Skin epidermis (tissue), 12 donors: ENCODE measurements around the gene GPR25.

Experiments
- H3K27ac ChIP-seq, 21 experiments: fragments of 200-600 bp; sonication (generic) in 11 of 21; one replicate each; pipeline ENCODE4 v1.5.0; 2020; ENCODE audit warnings: mild to moderate bottlenecking in 3 of 21, inconsistent platforms in 2 of 21, moderate library complexity in 2 of 21
- H3K4me3 ChIP-seq, 7 experiments: fragments of 200-600 bp; sonication (generic) in 2 of 7; one replicate each; pipeline ENCODE4 v1.5.0; 2020; ENCODE audit warnings: inconsistent platforms in 2 of 7, mild to moderate bottlenecking in 2 of 7, moderate library complexity in 1 of 7

The GPR25 gene

GRCh38 chr1:200869753-200870391, 2.9 kb upstream of the GPR25 start:
- peak overlapping the region in 4 of 21 experiments; percentile 2 to 51 (median 32) for H3K27ac ChIP-seq
- no peak overlapping the region for H3K4me3 ChIP-seq

GRCh38 chr1:200873116-200873670, 412 bp downstream of the GPR25 start:
- peak overlapping the region in 1 of 21 experiments; percentile 23 for H3K27ac ChIP-seq
- H3K4me3 ChIP-seq: peak overlapping the region in 2 of 7 experiments; percentile 10 to 21

GRCh38 chr1:200873671-200874397, 1.1 kb downstream of the GPR25 start:
- H3K27ac ChIP-seq: no peak overlapping the region
- peak overlapping the region in 1 of 7 experiments; percentile 21 for H3K4me3 ChIP-seq

- H3K4me3 ChIP-seq: no peak overlapping the region
These were observed 1.9 kb downstream of the GPR25 start for GRCh38 chr1:200874694-200875093.

GRCh38 chr1:200875416-200875815, 2.6 kb downstream of the GPR25 start:
- H3K4me3 ChIP-seq: no peak overlapping the region
- H3K27ac ChIP-seq: no peak overlapping the region

More at GRCh38 chr1:200874694-200875093, 1.9 kb downstream of the GPR25 start:
- no peak overlapping the region for H3K27ac ChIP-seq

- Histone ChIP-seq H3K27ac (no peak overlapping the region), H3K4me3 (no peak overlapping the region)
These were observed 4.2 kb downstream of the GPR25 start for GRCh38 chr1:200877010-200877409.

GRCh38 chr1:200877839-200878551, 5.2 kb downstream of the GPR25 start:
- no peak overlapping the region for H3K4me3 ChIP-seq
- no peak overlapping the region for H3K27ac ChIP-seq

GRCh38 chr1:200880212-200880611, 7.4 kb downstream of the GPR25 start:
- H3K4me3 ChIP-seq: no peak overlapping the region

GRCh38 chr1:200883118-200883517, 10.3 kb downstream of the GPR25 start:
- Histone ChIP-seq H3K27ac (no peak overlapping the region), H3K4me3 (no peak overlapping the region)

More at GRCh38 chr1:200880212-200880611, 7.4 kb downstream of the GPR25 start:
- no peak overlapping the region for H3K27ac ChIP-seq

- no peak overlapping the region for H3K4me3 ChIP-seq
- no peak overlapping the region for H3K27ac ChIP-seq
These were observed 13.0 kb downstream of the GPR25 start for GRCh38 chr1:200885623-200886402.

GRCh38 chr1:200886594-200886993, 13.8 kb downstream of the GPR25 start:
- peak overlapping the region in 1 of 21 experiments; percentile 74 for H3K27ac ChIP-seq
- H3K4me3 ChIP-seq: no peak overlapping the region

GRCh38 chr1:200887036-200887435, 14.3 kb downstream of the GPR25 start:
- Histone ChIP-seq H3K4me3 (no peak overlapping the region), H3K27ac (peak overlapping the region in 1 of 21 experiments; percentile 74)

- peak overlapping the region in 1 of 7 experiments; percentile 12 for H3K4me3 ChIP-seq
- H3K27ac ChIP-seq: peak overlapping the region in 4 of 21 experiments; percentile 18 to 74 (median 54)
These were observed 15.1 kb downstream of the GPR25 start for GRCh38 chr1:200887772-200888348.

- H3K27ac ChIP-seq: peak overlapping the region in 4 of 21 experiments; percentile 31 to 74 (median 54)
- H3K4me3 ChIP-seq: peak overlapping the region in 1 of 7 experiments; percentile 12
These were observed 15.6 kb downstream of the GPR25 start for GRCh38 chr1:200888349-200888838.

GRCh38 chr1:200889571-200889970, 16.8 kb downstream of the GPR25 start:
- no peak overlapping the region for H3K4me3 ChIP-seq

GRCh38 chr1:200890027-200890426, 17.2 kb downstream of the GPR25 start:
- Histone ChIP-seq H3K27ac (no peak overlapping the region), H3K4me3 (no peak overlapping the region)

More at GRCh38 chr1:200889571-200889970, 16.8 kb downstream of the GPR25 start:
- no peak overlapping the region for H3K27ac ChIP-seq

GRCh38 chr1:200890818-200891773, 18.3 kb downstream of the GPR25 start:
- Histone ChIP-seq H3K4me3 (peak overlapping the region; percentile 32 to 55 (median 42)), H3K27ac (peak overlapping the region in 20 of 21 experiments; percentile 0 to 77 (median 54))

GRCh38 chr1:200891774-200892157, 19.0 kb downstream of the GPR25 start:
- Histone ChIP-seq H3K27ac (peak overlapping the region in 7 of 21 experiments; percentile 17 to 77 (median 69)), H3K4me3 (peak overlapping the region; percentile 32 to 55 (median 42))
